ENCODE results near the gene PKD1L1. TPM values are rescaled to one million over a fixed set of nuclear protein-coding genes. Genes with fewer than 3 reads are reported as not detected.
A peak's percentile ranks its signal among the peaks of the same experiment; 100 is the strongest.

Gene PKD1L1
- total and polyA plus RNA-seq, 11 donors: 1.1 to 3.7 (median 2.3) TPM

- TF ChIP-seq POLR2A (IDR thresholded peaks at IDR 0.05) (no peak), CTCF (IDR thresholded peaks at IDR 0.05) (no peak)
- H3K4me1 ChIP-seq: peaks cover 0 to 19% (median 0%) of the 10 kb centered on the region in 12 donors
- DNase-seq (peak in 1 of 5 donors; percentile 40), ATAC-seq (no peak)
- no peaks in the 10 kb centered on the region for H3K27me3 ChIP-seq
- peaks cover 0 to 45% (median 0%) of the 10 kb centered on the region in 9 donors for H3K36me3 ChIP-seq
- 40 to 56% (median 45%) methylated on average over 4 of the region's 4 CpGs for WGBS, 4 donors
- intact Hi-C loops (cut with DNase I): no loop called here
- H3K4me3 ChIP-seq: no peak overlapping the region
- H3K27ac ChIP-seq: no peak overlapping the region
- H3K9me3 ChIP-seq: no peaks in the 10 kb centered on the region
These were observed 69.6 kb downstream of the PKD1L1 start for GRCh38 chr7:47878662-47879061.

- TF ChIP-seq POLR2A (IDR thresholded peaks at IDR 0.05) (no peak), CTCF (IDR thresholded peaks at IDR 0.05) (no peak)
- no peak for ATAC-seq
These were observed 70.9 kb downstream of the PKD1L1 start for GRCh38 chr7:47877336-47877735.

GRCh38 chr7:47875998-47876744, 72.1 kb downstream of the PKD1L1 start:
- no peaks in the 10 kb centered on the region for H3K27me3 ChIP-seq
- TF ChIP-seq POLR2A (IDR thresholded peaks at IDR 0.05): no peak
- TF ChIP-seq CTCF (IDR thresholded peaks at IDR 0.05): no peak

More at GRCh38 chr7:47877336-47877735, 70.9 kb downstream of the PKD1L1 start:
- Histone ChIP-seq H3K4me1 (peaks cover 0 to 13% (median 0%) of the 10 kb centered on the region in 12 donors), H3K9me3 (no peaks in the 10 kb centered on the region), H3K27me3 (no peaks in the 10 kb centered on the region), H3K4me3 (no peak overlapping the region), H3K36me3 (peaks cover 0 to 45% (median 0%) of the 10 kb centered on the region in 9 donors), H3K27ac (no peak overlapping the region)
- intact Hi-C loops (cut with DNase I): no loop called here
- 92 to 97% (median 93%) methylated on average over 7 to 10 of the region's 10 CpGs for WGBS, 4 donors
- DNase-seq: no peak

GRCh38 chr7:47875406-47875805, 72.9 kb downstream of the PKD1L1 start:
- H3K27ac ChIP-seq: no peak overlapping the region
- no peak for ATAC-seq
- no peaks in the 10 kb centered on the region for H3K9me3 ChIP-seq
- peaks cover 0 to 31% (median 0%) of the 10 kb centered on the region in 9 donors for H3K36me3 ChIP-seq
- peaks cover 0 to 13% (median 0%) of the 10 kb centered on the region in 12 donors for H3K4me1 ChIP-seq
- intact Hi-C loops (cut with DNase I): no loop called here
- no peak for DNase-seq
- TF ChIP-seq CTCF (IDR thresholded peaks at IDR 0.05) (no peak), POLR2A (IDR thresholded peaks at IDR 0.05) (no peak)
- H3K4me3 ChIP-seq: no peak overlapping the region
- H3K27me3 ChIP-seq: no peaks in the 10 kb centered on the region

More at GRCh38 chr7:47875998-47876744, 72.1 kb downstream of the PKD1L1 start:
- Histone ChIP-seq H3K9me3 (no peaks in the 10 kb centered on the region), H3K4me3 (no peak overlapping the region), H3K36me3 (peaks cover 0 to 37% (median 0%) of the 10 kb centered on the region in 9 donors), H3K27ac (peak overlapping the region in 1 of 12 donors; percentile 1), H3K4me1 (peaks cover 0 to 13% (median 0%) of the 10 kb centered on the region in 12 donors)
- DNase-seq: no peak
- 79 to 88% (median 86%) methylated on average over 2 of the region's 2 CpGs for WGBS, 4 donors
- intact Hi-C loops (cut with DNase I): no loop called here
- peak; percentile 24 to 78 (median 55) for ATAC-seq

Data from heart left ventricle (tissue), 16 donors.